A673 (cell line): ENCODE data around the gene TFCP2. TPM values are rescaled to one million over a fixed set of nuclear protein-coding genes. Genes with fewer than 3 reads are reported as not detected.
"Not testable (repeated sequence)": the region's sequence is repeated elsewhere in the genome, so short reads cannot be mapped to it uniquely, and the experiment has no call there.

Experiments
- BruUV-seq: library from RNA; stranded (reverse); fragments of 400-500 nt; replicated peaks from 2 replicates; lab custom pipeline; 2021; lab: Mats Ljungman, UMichigan
- CTCF ChIA-PET: fragments of 300-600 bp; sonication (Branson Sonifier 250); formaldehyde crosslinking; loops from one replicate; lab custom pipeline; 2022; ENCODE audit warnings: antibody characterized with exemption; lab: Charles Lee
- POLR2A ChIA-PET: fragments of 300-600 bp; sonication (Branson Sonifier 250); formaldehyde crosslinking; loops from one replicate; lab custom pipeline; 2022; ENCODE audit warnings: antibody characterized with exemption; ENCODE audit not compliant: low non-redundant PET; lab: Charles Lee
- DNase-seq: peaks from one replicate; pipeline ENCODE4 v3.0.0-alpha.2; 2015; ENCODE audit warnings: low spot score
- H3K27ac ChIP-seq: fragments of 200-600 bp; sonication (generic); 2 replicates; pipeline ENCODE4 v1.5.1; 2016; ENCODE audit warnings: mixed run types, low read depth, mild to moderate bottlenecking, mixed read lengths, antibody characterized with exemption, low read length; ENCODE audit not compliant: poor library complexity, severe bottlenecking
- H3K27me3 ChIP-seq: fragments of 200-600 bp; sonication (generic); replicated peaks from 2 replicates; pipeline ENCODE4 v1.6.1; 2017; ENCODE audit warnings: mixed run types, low read depth, mild to moderate bottlenecking, mixed read lengths, antibody characterized with exemption, low read length; ENCODE audit not compliant: insufficient read depth, poor library complexity
- H3K36me3 ChIP-seq: fragments of 200-600 bp; sonication (generic); 2 replicates; pipeline ENCODE4 v1.6.1; 2016; ENCODE audit warnings: mixed run types, mild to moderate bottlenecking, mixed read lengths, antibody characterized with exemption, low read length; ENCODE audit not compliant: insufficient read depth, poor library complexity, severe bottlenecking
- H3K4me1 ChIP-seq: fragments of 200-600 bp; sonication (generic); 2 replicates; pipeline ENCODE4 v1.6.1; 2017; ENCODE audit warnings: mixed run types, mild to moderate bottlenecking, mixed read lengths, antibody characterized with exemption, low read length; ENCODE audit not compliant: insufficient read depth, poor library complexity, severe bottlenecking
- H3K4me3 ChIP-seq: fragments of 200-600 bp; sonication (generic); 2 replicates; pipeline ENCODE4 v1.5.1; 2016; ENCODE audit warnings: low read depth, mixed run types, mild to moderate bottlenecking, mixed read lengths, low read length; ENCODE audit not compliant: poor library complexity, severe bottlenecking
- H3K9me3 ChIP-seq: fragments of 200-600 bp; sonication (generic); 2 replicates; pipeline ENCODE4 v1.6.1; 2016; ENCODE audit warnings: mixed run types, low read depth, mild to moderate bottlenecking, mixed read lengths, antibody characterized with exemption, low read length; ENCODE audit not compliant: poor library complexity, severe bottlenecking
- EZH2 ChIP-seq: fragments of 200-600 bp; sonication (generic); IDR thresholded peaks from 2 replicates; pipeline ENCODE4 v1.6.1; 2017; ENCODE audit warnings: borderline replicate concordance, low read depth, mild to moderate bottlenecking, mixed read lengths, antibody characterized with exemption, low read length; ENCODE audit not compliant: poor library complexity, severe bottlenecking
- intact Hi-C: fragments of 100-400 bp; cut with micrococcal nuclease; formaldehyde crosslinking; loops from one replicate; pipeline ENCODE4 v1.10.0; 2022; ENCODE audit not compliant: unreplicated experiment
- total RNA-seq: library from RNA; stranded (reverse); gene quantifications from 2 replicates; pipeline ENCODE4 v1.2.3, GENCODE V29; 2021
- TF ChIP-seq, protein P1 (sequence below): fragments of 300-800, 200-600 bp; sonication (generic); conservative IDR thresholded peaks from 2 replicates; pipeline ENCODE4 v1.5.1; 2017; ENCODE audit warnings: low read depth, mild to moderate bottlenecking, antibody characterized with exemption, low read length, moderate library complexity, mixed read lengths

Gene TFCP2
- total RNA-seq, 1 experiment from 2014 or later: 46.1 TPM

DNA sequence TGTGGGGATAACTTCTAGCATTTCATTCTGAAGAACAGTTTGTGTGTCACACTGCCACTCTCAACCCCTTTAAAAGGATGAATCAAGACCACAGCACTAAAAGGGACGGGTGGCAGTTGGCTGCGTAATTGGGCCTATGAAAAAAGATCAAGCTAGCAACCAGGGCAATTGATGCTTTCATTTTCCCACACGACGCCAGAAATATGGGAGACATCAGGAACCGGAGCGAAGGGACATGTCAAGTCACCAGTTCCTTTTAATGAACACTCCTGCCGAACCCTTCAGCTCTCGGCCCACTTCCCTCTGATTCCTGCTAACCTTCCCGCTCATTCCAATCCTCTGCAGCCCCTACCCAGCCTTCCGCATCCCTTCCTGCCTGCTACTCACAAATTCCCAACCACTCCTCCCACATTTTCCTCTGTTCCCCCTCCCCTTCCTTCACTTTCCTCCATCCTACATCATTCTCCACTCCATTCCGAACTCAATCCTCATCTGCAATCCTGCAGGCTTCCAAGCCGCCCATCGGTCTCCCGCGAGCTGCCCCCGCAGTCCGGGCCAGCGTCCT lies 90.3 kb downstream of the TFCP2 start:
- H3K9me3 ChIP-seq: no peaks in the 10 kb centered on the region
- H3K4me1 ChIP-seq: peaks cover 4% of the 10 kb centered on the region
- BruUV-seq: TSS peak; percentile 43
- no peaks in the 10 kb centered on the region for H3K27me3 ChIP-seq
- ChIA-PET CTCF (interaction anchor here (0.6 to 0.9 kb wide), 2 partner anchors 50 to 257 kb away, joined by 5 to 6 read pairs; no protein-coding TSS in a partner anchor), POLR2A (interaction anchor here (0.6 to 1.0 kb wide), 7 partner anchors 19 to 928 kb away, joined by 3 to 11 read pairs (median 5); partner anchors contain the start of gene SLC11A2)
- H3K36me3 ChIP-seq: no peaks in the 10 kb centered on the region
- DNase-seq: peak; percentile 35
- intact Hi-C loops: loop anchor here (10.0 kb wide), 1 partner anchor 152 kb away; the partner anchor contains the start of gene DAZAP2
- H3K27ac ChIP-seq: peak overlapping the region; percentile 91
- H3K4me3 ChIP-seq: peak overlapping the region; percentile 100
- no peak for TF ChIP-seq EZH2
- TF ChIP-seq, protein P1, sequence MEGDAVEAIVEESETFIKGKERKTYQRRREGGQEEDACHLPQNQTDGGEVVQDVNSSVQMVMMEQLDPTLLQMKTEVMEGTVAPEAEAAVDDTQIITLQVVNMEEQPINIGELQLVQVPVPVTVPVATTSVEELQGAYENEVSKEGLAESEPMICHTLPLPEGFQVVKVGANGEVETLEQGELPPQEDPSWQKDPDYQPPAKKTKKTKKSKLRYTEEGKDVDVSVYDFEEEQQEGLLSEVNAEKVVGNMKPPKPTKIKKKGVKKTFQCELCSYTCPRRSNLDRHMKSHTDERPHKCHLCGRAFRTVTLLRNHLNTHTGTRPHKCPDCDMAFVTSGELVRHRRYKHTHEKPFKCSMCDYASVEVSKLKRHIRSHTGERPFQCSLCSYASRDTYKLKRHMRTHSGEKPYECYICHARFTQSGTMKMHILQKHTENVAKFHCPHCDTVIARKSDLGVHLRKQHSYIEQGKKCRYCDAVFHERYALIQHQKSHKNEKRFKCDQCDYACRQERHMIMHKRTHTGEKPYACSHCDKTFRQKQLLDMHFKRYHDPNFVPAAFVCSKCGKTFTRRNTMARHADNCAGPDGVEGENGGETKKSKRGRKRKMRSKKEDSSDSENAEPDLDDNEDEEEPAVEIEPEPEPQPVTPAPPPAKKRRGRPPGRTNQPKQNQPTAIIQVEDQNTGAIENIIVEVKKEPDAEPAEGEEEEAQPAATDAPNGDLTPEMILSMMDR: no peak

DNA sequence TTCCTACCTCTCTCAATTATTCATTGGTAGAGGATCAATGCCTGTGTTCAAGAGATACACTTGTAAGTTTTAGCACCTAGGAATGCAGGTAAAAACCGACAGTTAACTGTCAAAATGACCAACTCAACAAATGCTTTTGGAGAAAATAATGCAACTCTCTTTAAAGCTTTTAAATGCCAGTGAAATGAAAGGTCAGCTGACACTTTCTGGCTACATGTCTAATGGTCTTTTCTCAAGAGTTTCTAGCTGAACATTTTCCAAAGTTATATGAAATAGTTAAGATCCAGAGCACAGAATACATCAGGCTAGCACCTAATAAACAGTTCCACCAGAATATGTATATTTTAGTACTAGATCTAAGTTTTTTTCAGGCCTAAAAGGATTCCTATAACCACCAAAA lies 91.5 kb downstream of the TFCP2 start:
- no peak overlapping the region for H3K27ac ChIP-seq
- no peaks in the 10 kb centered on the region for H3K36me3 ChIP-seq
- H3K4me3 ChIP-seq: no peak overlapping the region
- no peak for DNase-seq
- intact Hi-C loops: loop anchor here (10.0 kb wide), 1 partner anchor 153 kb away; the partner anchor contains the start of gene DAZAP2
- H3K27me3 ChIP-seq: no peaks in the 10 kb centered on the region
- peaks cover 4% of the 10 kb centered on the region for H3K4me1 ChIP-seq
- no peaks in the 10 kb centered on the region for H3K9me3 ChIP-seq
- BruUV-seq: no TSS peak
- TF ChIP-seq EZH2: no peak
- TF ChIP-seq, protein P1: no peak
- ChIA-PET CTCF (no interaction called here), POLR2A (interaction anchor here (0.7 kb wide), 2 partner anchors 134 to 260 kb away, joined by 3 to 4 read pairs; no protein-coding TSS in a partner anchor)

DNA sequence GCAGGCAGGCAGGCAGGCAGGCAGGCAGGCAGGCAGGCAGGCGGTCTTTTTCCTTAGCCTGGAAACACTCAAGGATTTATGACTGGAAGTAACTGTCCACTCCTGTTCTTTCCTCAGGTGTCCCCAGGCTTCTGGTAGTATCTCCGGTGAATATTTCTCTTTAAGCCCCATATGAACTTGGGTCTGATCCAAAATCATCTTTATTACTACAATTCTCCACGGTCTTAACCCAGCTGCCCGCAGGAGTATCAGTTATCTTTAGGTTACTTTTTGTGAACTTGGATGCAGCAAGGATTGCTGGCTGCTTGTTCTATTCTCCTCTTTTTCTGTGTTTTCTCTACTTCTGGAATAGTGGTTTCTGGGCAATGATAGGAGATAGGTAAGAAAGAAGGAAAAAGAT lies 92.8 kb downstream of the TFCP2 start:
- Histone ChIP-seq H3K27ac (no peak overlapping the region), H3K36me3 (no peaks in the 10 kb centered on the region), H3K4me1 (peaks cover 4% of the 10 kb centered on the region), H3K9me3 (no peaks in the 10 kb centered on the region), H3K27me3 (no peaks in the 10 kb centered on the region), H3K4me3 (no peak overlapping the region)
- TF ChIP-seq, protein P1: no peak
- TF ChIP-seq EZH2: no peak
- ChIA-PET CTCF (interaction anchor here (0.9 kb wide), 1 partner anchor 261 kb away, joined by 6 read pairs; no protein-coding TSS in a partner anchor), POLR2A (no interaction called here)
- no TSS peak for BruUV-seq
- intact Hi-C loops: loop anchor here (10.0 kb wide), 1 partner anchor 155 kb away; the partner anchor contains the start of gene DAZAP2
- no peak for DNase-seq

DNA sequence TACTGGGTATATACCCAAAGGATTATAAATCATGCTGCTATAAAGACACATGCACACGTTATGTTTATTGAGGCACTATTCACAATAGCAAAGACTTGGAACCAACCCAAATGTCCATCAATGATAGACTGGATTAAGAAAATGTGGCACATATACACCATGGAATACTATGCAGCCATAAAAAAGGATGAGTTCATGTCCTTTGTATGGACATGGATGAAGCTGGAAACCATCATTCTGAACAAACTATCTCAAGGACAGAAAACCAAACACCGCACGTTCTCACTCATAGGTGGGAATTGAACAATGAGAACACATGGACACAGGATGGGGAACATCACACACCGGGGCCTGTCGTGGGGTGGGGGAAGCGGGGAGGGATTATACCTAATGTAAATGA lies 94.1 kb downstream of the TFCP2 start:
- H3K4me1 ChIP-seq, H3K9me3 ChIP-seq, DNase-seq, POLR2A ChIA-PET, H3K36me3 ChIP-seq, CTCF ChIA-PET, H3K4me3 ChIP-seq, H3K27ac ChIP-seq, BruUV-seq, intact Hi-C loops, H3K27me3 ChIP-seq: not testable (repeated sequence)

DNA sequence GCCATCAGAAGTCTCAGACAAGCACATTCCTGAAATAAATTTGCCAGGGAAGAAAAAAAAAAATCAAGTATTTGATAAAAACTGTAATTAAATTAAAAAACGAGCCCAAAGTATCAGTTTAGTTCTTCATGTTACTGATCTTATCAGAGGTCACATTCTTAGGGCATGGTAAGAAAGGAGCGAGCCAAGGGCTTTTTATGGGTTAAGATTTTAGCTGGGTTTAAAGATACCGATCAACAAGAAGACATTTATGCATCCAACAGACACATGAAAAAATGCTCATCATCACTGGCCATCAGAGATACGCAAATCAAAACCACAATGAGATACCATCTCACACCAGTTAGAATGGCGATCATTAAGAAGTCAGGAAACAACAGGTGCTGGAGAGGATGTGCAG lies 94.6 kb downstream of the TFCP2 start:
- CTCF ChIA-PET, H3K27ac ChIP-seq, H3K4me1 ChIP-seq, BruUV-seq, POLR2A ChIA-PET, H3K9me3 ChIP-seq, H3K27me3 ChIP-seq, H3K36me3 ChIP-seq, intact Hi-C loops, H3K4me3 ChIP-seq, DNase-seq: not testable (repeated sequence)
